CD4-positive, alpha-beta T cell (primary cell): ENCODE measurements around the gene PI4KA. TPM values are rescaled to one million over a fixed set of nuclear protein-coding genes. Genes with fewer than 3 reads are reported as not detected.

Source experiments
- ATAC-seq: fragments of 200-7000 bp; cut with Tn5 transposase; one replicate; pipeline ENCODE4 v1.10.0; 2022; ENCODE audit warnings: mild to moderate bottlenecking; ENCODE audit not compliant: poor library complexity
- CTCF ChIA-PET: fragments of 350-600 bp; sonication (Branson Sonifier 250); formaldehyde crosslinking; loops from one replicate; lab custom pipeline; 2021; ENCODE audit warnings: antibody characterized with exemption, inconsistent platforms; lab: Charles Lee
- POLR2A ChIA-PET: fragments of 350-600 bp; sonication (Branson Sonifier 250); formaldehyde crosslinking; loops from one replicate; lab custom pipeline; 2021; ENCODE audit warnings: antibody characterized with exemption, inconsistent platforms; lab: Charles Lee
- DNase-seq, 14 experiments: peaks; one replicate each; pipeline ENCODE4 v3.0.0-alpha.2; 2013 to 2020; ENCODE audit warnings: mixed read lengths in 2 of 14
- H3K27ac ChIP-seq, 2 donors: one replicate each; pipeline versions ENCODE4 v1.5.1 to v1.7.0; 2013; ENCODE audit warnings: low read length in 2 of 2, low read depth in 1 of 2, mild to moderate bottlenecking in 1 of 2
- H3K27me3 ChIP-seq, 2 experiments: 1 replicate in 1 of 2; 2 replicates in 1 of 2; pipeline versions ENCODE4 v1.6.1 to v1.7.0; 2013; ENCODE audit warnings: low read length in 2 of 2, control low read depth in 1 of 2, mild to moderate bottlenecking in 1 of 2, moderate library complexity in 1 of 2; ENCODE audit not compliant: insufficient read depth in 2 of 2, control insufficient read depth in 1 of 2
- H3K36me3 ChIP-seq: one replicate; pipeline ENCODE4 v1.6.1; 2013; ENCODE audit warnings: low read length, control low read depth; ENCODE audit not compliant: insufficient read depth
- H3K4me1 ChIP-seq: one replicate; pipeline ENCODE4 v1.6.1; 2013; ENCODE audit warnings: low read length, control low read depth; ENCODE audit not compliant: insufficient read depth
- H3K4me3 ChIP-seq: one replicate; pipeline ENCODE4 v1.5.1; 2013; ENCODE audit warnings: mild to moderate bottlenecking, low read length, moderate library complexity
- H3K9me3 ChIP-seq, 2 experiments: 1 replicate in 1 of 2; 2 replicates in 1 of 2; pipeline versions ENCODE4 v1.6.1 to v1.7.0; 2013; ENCODE audit warnings: low read length in 2 of 2, mild to moderate bottlenecking in 2 of 2, control low read depth in 1 of 2, moderate library complexity in 1 of 2; ENCODE audit not compliant: control insufficient read depth in 1 of 2, insufficient read depth in 1 of 2
- H3K27ac Mint-ChIP-seq: one replicate; pipeline ENCODE4 v1.8.0; 2020; ENCODE audit warnings: mixed read lengths
- H3K27me3 Mint-ChIP-seq: one replicate; pipeline ENCODE4 v1.8.0; 2021; ENCODE audit warnings: mixed read lengths
- H3K36me3 Mint-ChIP-seq: one replicate; pipeline ENCODE4 v1.8.0; 2021; ENCODE audit warnings: low read depth, mixed read lengths
- H3K4me1 Mint-ChIP-seq: one replicate; pipeline ENCODE4 v1.8.0; 2021; ENCODE audit warnings: low read depth, mixed read lengths
- H3K4me3 Mint-ChIP-seq: one replicate; pipeline ENCODE4 v1.8.0; 2020; ENCODE audit warnings: mild to moderate bottlenecking, mixed read lengths
- H3K9me3 Mint-ChIP-seq: one replicate; pipeline ENCODE4 v1.8.0; 2020; ENCODE audit warnings: mixed read lengths
- intact Hi-C, 2 experiments: fragments of 100-400 bp; cut with DNase I in 1 of 2; cut with micrococcal nuclease in 1 of 2; formaldehyde crosslinking; loops; one replicate each; pipeline versions ENCODE4 v1.15.1 to v1.9.0; 2023 to 2025; cut with DNase I, micrococcal nuclease
- total RNA-seq, 174 experiments: library from RNA in 2 of 174; stranded (reverse) in 2 of 174; gene quantifications; one replicate each; pipeline ENCODE4 v1.2.3 and lab custom pipeline; 2021 to 2026
- TF ChIP-seq, protein P1 (sequence below): fragments of 200-600 bp; IDR thresholded peaks from one replicate; pipeline ENCODE4 v1.8.0; 2022; ENCODE audit warnings: antibody characterized with exemption, mild to moderate bottlenecking

PI4KA gene
- total RNA-seq, 2 experiments from 2014 or later = 137 to 146 TPM

DNA sequence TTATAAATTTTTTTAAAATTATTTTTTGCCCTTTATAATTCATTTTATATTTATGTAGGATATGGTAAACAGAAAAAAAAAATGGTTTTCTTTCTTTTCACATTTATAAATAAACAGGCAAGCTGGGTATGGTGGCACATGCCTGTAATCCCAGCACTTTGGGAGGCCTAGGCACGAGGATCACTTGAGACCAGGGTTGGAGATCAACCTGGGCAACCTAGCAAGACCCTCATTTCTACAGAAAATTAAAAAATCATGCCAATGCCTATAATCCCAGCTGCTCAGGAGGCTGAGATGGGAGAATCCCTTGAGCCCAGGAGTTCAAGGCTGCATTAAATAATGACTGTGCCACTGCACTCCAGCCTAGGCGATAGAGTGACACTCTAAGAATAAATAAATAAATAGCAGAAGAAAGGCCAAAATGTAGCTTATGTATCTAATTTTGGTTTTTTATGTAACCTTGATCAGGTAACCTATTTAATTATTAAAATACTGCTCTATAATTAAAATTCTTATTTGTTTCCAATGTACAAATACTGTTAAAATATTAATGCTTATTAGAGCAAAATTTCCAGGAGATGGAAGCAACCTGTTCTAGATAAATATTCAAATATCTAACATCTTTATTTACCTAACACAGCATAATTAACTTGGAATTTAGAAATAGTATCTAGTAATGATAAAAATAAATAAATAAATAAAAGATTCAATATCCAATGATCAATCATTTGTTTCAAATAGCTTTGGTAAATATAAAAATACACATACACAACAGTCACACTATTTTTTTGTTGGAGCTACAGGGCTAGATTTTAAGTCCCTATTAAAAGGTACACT, 21.4 kb downstream of the PI4KA start:
- no peaks in the 10 kb centered on the region for H3K27me3 ChIP-seq
- ChIA-PET CTCF (no interaction called here), POLR2A (no interaction called here)
- ATAC-seq (no peak), DNase-seq (no peak)
- H3K4me1 ChIP-seq = peaks cover 23% of the 10 kb centered on the region
- no peaks in the 10 kb centered on the region for H3K9me3 ChIP-seq
- Mint-ChIP-seq H3K9me3 (no peaks in the 10 kb centered on the region), H3K27ac (no peak overlapping the region), H3K36me3 (peaks cover 42% of the 10 kb centered on the region), H3K4me1 (peaks cover 45% of the 10 kb centered on the region), H3K27me3 (no peaks in the 10 kb centered on the region), H3K4me3 (no peak overlapping the region)
- TF ChIP-seq, protein P1, sequence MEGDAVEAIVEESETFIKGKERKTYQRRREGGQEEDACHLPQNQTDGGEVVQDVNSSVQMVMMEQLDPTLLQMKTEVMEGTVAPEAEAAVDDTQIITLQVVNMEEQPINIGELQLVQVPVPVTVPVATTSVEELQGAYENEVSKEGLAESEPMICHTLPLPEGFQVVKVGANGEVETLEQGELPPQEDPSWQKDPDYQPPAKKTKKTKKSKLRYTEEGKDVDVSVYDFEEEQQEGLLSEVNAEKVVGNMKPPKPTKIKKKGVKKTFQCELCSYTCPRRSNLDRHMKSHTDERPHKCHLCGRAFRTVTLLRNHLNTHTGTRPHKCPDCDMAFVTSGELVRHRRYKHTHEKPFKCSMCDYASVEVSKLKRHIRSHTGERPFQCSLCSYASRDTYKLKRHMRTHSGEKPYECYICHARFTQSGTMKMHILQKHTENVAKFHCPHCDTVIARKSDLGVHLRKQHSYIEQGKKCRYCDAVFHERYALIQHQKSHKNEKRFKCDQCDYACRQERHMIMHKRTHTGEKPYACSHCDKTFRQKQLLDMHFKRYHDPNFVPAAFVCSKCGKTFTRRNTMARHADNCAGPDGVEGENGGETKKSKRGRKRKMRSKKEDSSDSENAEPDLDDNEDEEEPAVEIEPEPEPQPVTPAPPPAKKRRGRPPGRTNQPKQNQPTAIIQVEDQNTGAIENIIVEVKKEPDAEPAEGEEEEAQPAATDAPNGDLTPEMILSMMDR = no peak
- no peak overlapping the region for H3K4me3 ChIP-seq
- H3K27ac ChIP-seq = no peak overlapping the region
- H3K36me3 ChIP-seq = peaks cover 29% of the 10 kb centered on the region
- intact Hi-C loops = no loop called here

DNA sequence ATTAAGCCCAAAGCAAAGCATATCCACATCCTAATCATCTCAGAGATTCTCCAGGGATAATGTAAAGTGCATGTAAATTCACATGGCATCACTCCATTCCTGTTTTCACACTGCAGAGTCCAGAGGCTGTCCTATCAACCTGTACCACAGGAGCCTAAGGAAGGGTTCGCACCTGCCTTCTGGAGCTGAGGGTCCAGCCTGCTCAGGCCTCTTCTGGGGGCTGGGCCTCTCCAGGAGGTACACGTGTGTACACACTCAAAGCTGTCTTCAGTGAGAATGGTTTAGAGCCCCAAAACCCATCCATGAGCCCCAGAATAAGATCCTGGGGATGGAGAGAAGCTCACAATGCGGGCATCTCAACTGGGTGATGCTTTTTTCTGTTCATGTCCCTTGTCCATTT, 23.9 kb downstream of the PI4KA start:
- Mint-ChIP-seq H3K27me3 (no peaks in the 10 kb centered on the region), H3K4me1 (peaks cover 23% of the 10 kb centered on the region), H3K4me3 (no peak overlapping the region), H3K36me3 (peaks cover 67% of the 10 kb centered on the region), H3K27ac (no peak overlapping the region), H3K9me3 (no peaks in the 10 kb centered on the region)
- H3K9me3 ChIP-seq = no peaks in the 10 kb centered on the region
- H3K27ac ChIP-seq = no peak overlapping the region
- H3K36me3 ChIP-seq = peaks cover 52% of the 10 kb centered on the region
- ChIA-PET CTCF (no interaction called here), POLR2A (no interaction called here)
- DNase-seq (no peak), ATAC-seq (no peak)
- H3K4me3 ChIP-seq = no peak overlapping the region
- H3K4me1 ChIP-seq = peaks cover 10% of the 10 kb centered on the region
- TF ChIP-seq, protein P1 = no peak
- no peaks in the 10 kb centered on the region for H3K27me3 ChIP-seq
- intact Hi-C loops = no loop called here

DNA sequence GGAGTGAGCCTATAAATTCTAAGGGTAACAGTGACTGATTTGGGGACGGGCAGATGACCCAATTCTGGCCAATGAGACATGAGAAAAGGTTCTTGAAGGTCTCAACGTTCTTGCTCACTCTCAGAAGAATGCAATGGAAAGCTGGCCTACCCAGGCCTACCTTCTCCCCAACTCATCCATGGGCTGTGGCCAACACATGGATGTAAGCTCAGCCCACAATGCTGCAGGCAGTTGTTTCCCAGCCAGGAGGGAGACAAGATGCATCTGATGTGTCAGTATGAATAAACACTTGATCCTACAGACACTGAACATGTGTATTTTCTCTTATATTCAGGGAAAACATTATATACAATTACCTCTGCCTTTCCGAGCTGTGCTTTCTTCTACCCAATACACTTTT, 24.4 kb downstream of the PI4KA start:
- Mint-ChIP-seq H3K4me3 (no peak overlapping the region), H3K4me1 (peaks cover 20% of the 10 kb centered on the region), H3K9me3 (no peaks in the 10 kb centered on the region), H3K27ac (no peak overlapping the region), H3K27me3 (no peaks in the 10 kb centered on the region), H3K36me3 (peaks cover 72% of the 10 kb centered on the region)
- Histone ChIP-seq H3K27ac (no peak overlapping the region), H3K4me1 (peaks cover 10% of the 10 kb centered on the region), H3K9me3 (no peaks in the 10 kb centered on the region), H3K27me3 (no peaks in the 10 kb centered on the region), H3K4me3 (no peak overlapping the region), H3K36me3 (peaks cover 52% of the 10 kb centered on the region)
- POLR2A ChIA-PET = no interaction called here
- TF ChIP-seq, protein P1 = no peak
- DNase-seq (no peak), ATAC-seq (no peak)
- intact Hi-C loops = no loop called here
- CTCF ChIA-PET = no interaction called here
